ENCODE measurements around the gene HIVEP3.
A peak's percentile ranks its signal among the peaks of the same experiment; 100 is the strongest.

HIVEP3 gene

GRCh38 chr1:41918450-41919043 lies at the start of gene HIVEP3:
Gene HIVEP3 (minus strand): TSS chr1:41918922.
- TF ChIP-seq, protein P1, sequence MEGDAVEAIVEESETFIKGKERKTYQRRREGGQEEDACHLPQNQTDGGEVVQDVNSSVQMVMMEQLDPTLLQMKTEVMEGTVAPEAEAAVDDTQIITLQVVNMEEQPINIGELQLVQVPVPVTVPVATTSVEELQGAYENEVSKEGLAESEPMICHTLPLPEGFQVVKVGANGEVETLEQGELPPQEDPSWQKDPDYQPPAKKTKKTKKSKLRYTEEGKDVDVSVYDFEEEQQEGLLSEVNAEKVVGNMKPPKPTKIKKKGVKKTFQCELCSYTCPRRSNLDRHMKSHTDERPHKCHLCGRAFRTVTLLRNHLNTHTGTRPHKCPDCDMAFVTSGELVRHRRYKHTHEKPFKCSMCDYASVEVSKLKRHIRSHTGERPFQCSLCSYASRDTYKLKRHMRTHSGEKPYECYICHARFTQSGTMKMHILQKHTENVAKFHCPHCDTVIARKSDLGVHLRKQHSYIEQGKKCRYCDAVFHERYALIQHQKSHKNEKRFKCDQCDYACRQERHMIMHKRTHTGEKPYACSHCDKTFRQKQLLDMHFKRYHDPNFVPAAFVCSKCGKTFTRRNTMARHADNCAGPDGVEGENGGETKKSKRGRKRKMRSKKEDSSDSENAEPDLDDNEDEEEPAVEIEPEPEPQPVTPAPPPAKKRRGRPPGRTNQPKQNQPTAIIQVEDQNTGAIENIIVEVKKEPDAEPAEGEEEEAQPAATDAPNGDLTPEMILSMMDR (conservative IDR thresholded peaks at IDR 0.05; ENCODE audit: low read length), result peak; percentile 50
- peak within 1 kb of the TSS; percentile 67 for H3K4me3 ChIP-seq (ENCODE audit: low read length)
- peak; percentile 25 for DNase-seq (ENCODE audit: low read depth)

- no peak for DNase-seq (ENCODE audit: low read depth)
- TF ChIP-seq, protein P1 (conservative IDR thresholded peaks at IDR 0.05; ENCODE audit: low read length), result no peak
- no peak overlapping the region for H3K4me3 ChIP-seq (ENCODE audit: low read length)
Observed at GRCh38 chr1:41964400-41964799, 45.7 kb upstream of the HIVEP3 start.

DNA sequence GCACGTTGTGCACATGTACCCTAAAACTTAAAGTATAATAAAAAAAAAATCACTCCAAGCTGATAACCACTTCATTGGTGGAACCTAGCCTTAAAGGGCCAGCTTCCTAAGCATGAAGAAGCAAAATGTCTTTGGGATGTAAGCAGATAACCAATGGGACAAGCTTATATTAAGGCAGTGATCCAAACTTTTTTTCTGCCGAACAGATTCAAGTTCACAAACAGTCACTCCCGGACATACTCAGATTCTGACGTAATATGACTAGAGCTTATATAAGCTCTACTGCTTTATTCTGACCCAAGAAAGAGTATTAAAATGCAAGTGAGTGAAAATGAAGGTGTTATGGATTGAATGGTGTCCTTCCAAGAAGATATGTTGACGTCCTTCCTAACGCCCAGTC lies 44.9 kb upstream of the HIVEP3 start:
- DNase-seq (ENCODE audit: low read depth), result no peak
- no peak overlapping the region for H3K4me3 ChIP-seq (ENCODE audit: low read length)
- TF ChIP-seq, protein P1 (conservative IDR thresholded peaks at IDR 0.05; ENCODE audit: low read length), result no peak

GRCh38 chr1:41958015-41958673 lies 39.4 kb upstream of the HIVEP3 start:
- no peak overlapping the region for H3K4me3 ChIP-seq (ENCODE audit: low read length)
- no peak for DNase-seq (ENCODE audit: low read depth)
- TF ChIP-seq, protein P1 (conservative IDR thresholded peaks at IDR 0.05; ENCODE audit: low read length), result no peak

DNA sequence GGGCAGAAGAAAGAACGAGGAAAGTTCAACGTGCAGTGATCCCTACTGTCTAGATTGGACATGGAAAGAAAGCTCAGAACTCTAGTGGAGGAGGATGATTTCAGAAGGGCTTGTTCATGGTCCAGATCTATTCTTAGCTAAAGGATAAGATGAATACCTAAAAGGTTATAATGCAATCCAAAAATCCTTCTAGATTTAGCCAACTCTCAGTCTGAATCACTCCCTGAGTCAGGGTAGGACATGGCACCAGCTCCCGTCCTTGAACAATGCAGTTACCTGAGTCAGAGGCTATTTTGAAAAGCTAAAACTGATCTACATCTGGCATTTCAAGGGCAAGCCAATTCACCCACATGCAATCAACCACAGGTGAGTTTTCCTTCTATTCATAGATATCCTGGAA lies 38.8 kb upstream of the HIVEP3 start:
- TF ChIP-seq, protein P1 (conservative IDR thresholded peaks at IDR 0.05; ENCODE audit: low read length), result no peak
- H3K4me3 ChIP-seq (ENCODE audit: low read length), result no peak overlapping the region
- peak; percentile 70 for DNase-seq (ENCODE audit: low read depth)

- peak; percentile 84 for DNase-seq (ENCODE audit: low read depth)
- TF ChIP-seq, protein P1 (conservative IDR thresholded peaks at IDR 0.05; ENCODE audit: low read length), result no peak
- H3K4me3 ChIP-seq (ENCODE audit: low read length), result no peak overlapping the region
Observed at GRCh38 chr1:41955461-41956159, 36.9 kb upstream of the HIVEP3 start.

All from AG10803 (cell line).